HG02852 (cell line): ENCODE data around the gene GPRIN3.
A peak's percentile ranks its signal among the peaks of the same experiment; 100 is the strongest.
"Not testable (repeated sequence)": the region's sequence is repeated elsewhere in the genome, so short reads cannot be mapped to it uniquely, and the experiment has no call there.

ENCODE experiments used
- ATAC-seq: cut with Tn5 transposase; IDR thresholded peaks from one replicate; pipeline ENCODE4 v1.9.1; 2021; ENCODE audit warnings: mild to moderate bottlenecking, moderate library complexity; ENCODE audit not compliant: unreplicated experiment

The GPRIN3 gene

GRCh38 chr4:89314291-89314690 lies 6.7 kb upstream of the GPRIN3 start:
- no peak for ATAC-seq

- ATAC-seq = no peak
Measured at GRCh38 chr4:89312066-89312465, 4.5 kb upstream of the GPRIN3 start.

GRCh38 chr4:89311433-89311832 lies 3.8 kb upstream of the GPRIN3 start:
- ATAC-seq = no peak

GRCh38 chr4:89309154-89309553 lies 1.6 kb upstream of the GPRIN3 start:
- not testable (repeated sequence) for ATAC-seq

- peak; percentile 4 for ATAC-seq
Measured at GRCh38 chr4:89308161-89308500, 531 bp upstream of the GPRIN3 start.

- ATAC-seq = no peak
Measured at GRCh38 chr4:89307178-89307445, 488 bp downstream of the GPRIN3 start.

- no peak for ATAC-seq
Measured at GRCh38 chr4:89306486-89307177, 968 bp downstream of the GPRIN3 start.

- ATAC-seq = no peak
Measured at GRCh38 chr4:89305712-89306437, 1.7 kb downstream of the GPRIN3 start.

- ATAC-seq = no peak
Measured at GRCh38 chr4:89305028-89305427, 2.6 kb downstream of the GPRIN3 start.

GRCh38 chr4:89303814-89304388 lies 3.7 kb downstream of the GPRIN3 start:
- ATAC-seq = no peak

- ATAC-seq = no peak
Measured at GRCh38 chr4:89303177-89303576, 4.4 kb downstream of the GPRIN3 start.

- no peak for ATAC-seq
Measured at GRCh38 chr4:89301902-89302301, 5.7 kb downstream of the GPRIN3 start.

GRCh38 chr4:89301003-89301402 lies 6.6 kb downstream of the GPRIN3 start:
- ATAC-seq = no peak

- no peak for ATAC-seq
Measured at GRCh38 chr4:89300499-89300898, 7.1 kb downstream of the GPRIN3 start.

- ATAC-seq = no peak
Measured at GRCh38 chr4:89300060-89300459, 7.5 kb downstream of the GPRIN3 start.

GRCh38 chr4:89299153-89299791 lies 8.3 kb downstream of the GPRIN3 start:
- ATAC-seq = no peak

GRCh38 chr4:89298788-89299152 lies 8.8 kb downstream of the GPRIN3 start:
- no peak for ATAC-seq

- no peak for ATAC-seq
Measured at GRCh38 chr4:89298155-89298554, 9.4 kb downstream of the GPRIN3 start.

- ATAC-seq = no peak
Measured at GRCh38 chr4:89296896-89297295, 10.7 kb downstream of the GPRIN3 start.

GRCh38 chr4:89296399-89296798 lies 11.2 kb downstream of the GPRIN3 start:
- no peak for ATAC-seq

GRCh38 chr4:89295415-89295927 lies 12.1 kb downstream of the GPRIN3 start:
- no peak for ATAC-seq
